ENCODE data around the gene KRT15.

KRT15 gene

GRCh38 chr17:41537990-41538389 is 19.3 kb upstream of the KRT15 start:
- no peak for TF ChIP-seq ZNF274 (IDR thresholded peaks at IDR 0.05; ENCODE audit: low read depth, low read length)
- H3K4me3 ChIP-seq (ENCODE audit: low read length): no peak overlapping the region

DNA sequence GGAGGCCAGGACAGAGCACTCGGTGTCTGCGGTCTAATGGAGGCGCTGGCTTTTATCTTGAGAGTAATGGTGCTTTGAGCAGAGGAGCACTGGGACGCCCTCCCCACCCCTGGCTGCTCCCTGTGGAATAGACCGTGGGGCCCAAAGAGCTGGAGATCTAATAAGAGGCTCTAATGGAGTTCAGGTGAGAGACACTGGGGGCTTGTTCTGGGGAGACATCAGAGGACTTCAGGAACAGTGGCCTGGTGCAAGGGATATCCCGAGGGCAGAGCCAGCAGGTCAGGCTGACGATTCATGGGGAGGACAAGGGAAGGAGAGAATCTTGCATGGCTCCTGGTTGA is 18.9 kb upstream of the KRT15 start:
- no peak overlapping the region for H3K4me3 ChIP-seq (ENCODE audit: low read length)

GRCh38 chr17:41536741-41537613 is 18.3 kb upstream of the KRT15 start:
- no peak overlapping the region for H3K4me3 ChIP-seq (ENCODE audit: low read length)

More for the DNA sequence above, 18.9 kb upstream of the KRT15 start:
- TF ChIP-seq ZNF274 (IDR thresholded peaks at IDR 0.05; ENCODE audit: low read depth, low read length): no peak

DNA sequence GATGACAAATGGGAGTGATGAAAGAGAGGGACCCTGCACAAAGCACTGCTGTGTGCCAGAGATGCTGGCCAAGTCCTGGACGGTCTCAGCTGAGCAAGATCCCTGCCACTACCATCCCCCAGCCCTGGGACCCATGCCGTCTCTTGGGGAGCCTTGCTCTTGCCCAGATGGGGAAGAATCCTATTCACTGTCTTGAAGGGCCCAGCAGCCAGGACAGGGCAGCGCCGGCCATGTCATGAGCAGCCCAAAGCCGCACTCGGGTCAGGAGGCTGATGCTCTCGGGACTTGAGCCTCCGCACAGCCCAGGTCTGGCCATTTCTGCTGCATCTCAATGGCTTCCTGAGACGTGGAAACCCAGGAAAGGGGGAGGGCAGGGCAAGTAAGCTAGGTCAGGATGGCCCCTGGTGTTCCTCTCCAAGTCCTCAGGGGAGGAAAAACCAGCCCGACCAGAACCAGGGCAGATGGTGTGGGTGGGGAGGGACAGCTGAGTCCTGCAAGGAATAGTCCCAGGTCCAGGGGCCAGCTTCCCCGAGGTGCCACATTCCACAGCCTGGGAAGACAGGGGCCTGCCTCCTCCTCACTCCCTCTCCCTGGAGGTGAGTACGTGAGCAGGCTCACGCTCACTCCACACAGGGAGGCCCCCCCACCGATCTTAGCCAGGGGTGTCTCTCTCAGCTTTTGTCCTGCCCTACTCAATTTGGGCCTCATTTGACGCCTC is 17.2 kb upstream of the KRT15 start:
- H3K4me3 ChIP-seq (ENCODE audit: low read length): no peak overlapping the region
- no peak for TF ChIP-seq ZNF274 (IDR thresholded peaks at IDR 0.05; ENCODE audit: low read depth, low read length)

More at GRCh38 chr17:41536741-41537613, 18.3 kb upstream of the KRT15 start:
- TF ChIP-seq ZNF274 (IDR thresholded peaks at IDR 0.05; ENCODE audit: low read depth, low read length): no peak

GRCh38 chr17:41534899-41535546 is 16.3 kb upstream of the KRT15 start:
- no peak for TF ChIP-seq ZNF274 (IDR thresholded peaks at IDR 0.05; ENCODE audit: low read depth, low read length)
- H3K4me3 ChIP-seq (ENCODE audit: low read length): no peak overlapping the region

DNA sequence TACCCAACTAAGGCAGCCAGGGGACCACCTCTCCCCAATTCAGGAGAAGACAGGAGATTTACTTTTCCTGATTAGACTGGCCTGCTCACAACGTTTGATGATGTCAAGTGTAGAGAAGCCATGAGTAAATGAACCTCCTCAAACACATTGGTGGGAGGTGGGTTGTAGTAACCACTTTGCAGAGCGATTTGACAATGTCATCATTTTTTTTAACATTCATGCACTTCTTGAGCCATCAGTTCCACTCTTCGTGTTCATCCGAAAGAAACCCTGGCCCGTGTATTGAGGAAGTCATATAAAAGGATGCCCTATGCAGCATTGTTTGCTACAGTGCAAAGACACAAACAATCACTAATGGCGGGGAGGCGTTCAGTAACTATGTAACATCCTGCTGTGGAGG is 14.9 kb upstream of the KRT15 start:
- no peak overlapping the region for H3K4me3 ChIP-seq (ENCODE audit: low read length)
- no peak for TF ChIP-seq ZNF274 (IDR thresholded peaks at IDR 0.05; ENCODE audit: low read depth, low read length)

GRCh38 chr17:41532947-41533570 is 14.4 kb upstream of the KRT15 start:
- no peak overlapping the region for H3K4me3 ChIP-seq (ENCODE audit: low read length)
- no peak for TF ChIP-seq ZNF274 (IDR thresholded peaks at IDR 0.05; ENCODE audit: low read depth, low read length)

- TF ChIP-seq ZNF274 (IDR thresholded peaks at IDR 0.05; ENCODE audit: low read depth, low read length): no peak
- no peak overlapping the region for H3K4me3 ChIP-seq (ENCODE audit: low read length)
Measured at GRCh38 chr17:41531993-41532392, 13.3 kb upstream of the KRT15 start.

DNA sequence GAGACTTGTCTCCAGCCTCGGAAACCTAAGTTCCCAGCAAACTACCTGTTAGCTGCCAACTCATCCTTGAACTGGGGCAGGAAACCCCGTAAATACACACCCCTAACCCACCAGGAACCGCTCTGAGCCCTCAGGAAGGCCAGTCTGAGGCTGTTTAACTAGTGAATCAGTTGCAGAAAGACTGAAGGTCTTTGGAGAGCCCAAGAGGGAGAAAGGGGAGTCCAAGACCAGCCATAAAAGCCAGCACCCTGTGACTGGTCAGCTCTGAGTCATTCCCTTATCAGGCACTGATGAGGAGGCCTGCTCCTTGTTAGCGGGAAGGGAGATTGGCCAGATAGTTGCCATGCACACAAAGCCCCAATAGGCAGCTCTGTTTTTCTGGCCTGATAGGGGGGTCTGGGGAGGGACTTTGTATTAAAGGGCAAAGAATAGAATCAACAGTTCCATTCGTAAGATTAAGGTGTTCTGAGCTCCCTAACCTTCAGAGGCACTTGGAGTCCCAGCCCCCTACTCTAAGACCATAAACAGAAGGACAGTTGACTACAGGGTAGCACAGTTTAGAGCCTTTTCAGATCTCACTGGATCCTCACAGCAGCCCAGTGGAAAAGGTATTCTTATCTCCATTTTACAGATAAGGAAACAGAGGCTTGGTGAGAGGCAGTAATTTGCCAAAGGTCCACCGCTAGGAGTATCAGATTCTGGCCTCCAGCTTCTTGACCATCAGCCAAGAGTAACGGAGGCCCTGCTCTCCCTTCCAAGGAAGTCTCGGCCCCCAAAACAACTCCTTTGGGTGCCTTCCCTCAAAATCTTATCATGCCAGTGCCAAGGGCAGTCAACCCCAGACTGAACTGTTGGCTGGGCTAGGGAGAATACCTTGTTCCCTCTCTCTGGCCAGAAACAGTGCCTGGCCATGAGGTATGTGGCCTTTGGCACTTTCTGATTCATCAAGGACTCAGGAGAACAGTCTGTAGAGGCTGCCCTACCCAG is 11.7 kb upstream of the KRT15 start:
- H3K4me3 ChIP-seq (ENCODE audit: low read length): no peak overlapping the region

DNA sequence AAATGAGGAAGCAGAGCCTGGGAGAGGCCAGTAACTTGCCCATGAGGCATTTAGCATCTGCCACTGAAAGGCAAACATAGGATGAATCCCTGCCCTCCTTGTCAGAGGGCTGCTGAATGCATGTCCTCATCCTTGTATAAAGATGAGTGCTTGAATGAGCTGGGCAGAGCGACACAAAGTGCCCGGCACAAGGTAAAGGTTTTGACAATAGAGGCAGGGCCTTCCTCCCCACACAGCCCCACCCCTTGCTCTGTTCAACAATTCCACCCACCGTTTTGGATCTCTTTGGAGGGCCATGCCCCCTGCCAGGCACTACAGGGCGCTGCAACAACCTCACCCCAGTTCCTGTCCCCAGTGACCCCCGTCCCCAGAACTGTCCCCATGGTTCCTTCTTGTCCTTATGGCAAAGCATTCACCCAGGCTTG is 10.8 kb upstream of the KRT15 start:
- H3K4me3 ChIP-seq (ENCODE audit: low read length): no peak overlapping the region
- TF ChIP-seq ZNF274 (IDR thresholded peaks at IDR 0.05; ENCODE audit: low read depth, low read length): no peak

More for the DNA sequence above, 11.7 kb upstream of the KRT15 start:
- TF ChIP-seq ZNF274 (IDR thresholded peaks at IDR 0.05; ENCODE audit: low read depth, low read length): no peak

DNA sequence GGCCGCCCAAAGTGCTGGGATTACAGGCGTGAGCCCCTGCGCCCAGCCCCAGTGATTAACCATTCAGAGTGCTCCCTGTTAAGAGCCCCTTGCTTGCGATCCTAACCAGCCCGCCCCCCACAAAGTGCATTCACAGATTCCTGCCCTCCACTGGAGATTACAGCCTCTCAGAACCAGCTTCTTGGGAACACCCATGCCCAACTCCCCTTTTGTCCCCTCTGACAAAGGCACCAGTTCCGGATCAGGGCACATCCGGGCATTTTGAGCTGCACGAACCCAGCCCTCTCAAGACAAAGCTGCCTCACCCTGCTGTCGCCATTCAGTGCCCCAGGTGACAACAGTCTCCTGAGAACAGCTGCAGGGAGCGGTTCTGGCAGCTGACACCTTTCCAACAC is 10.3 kb upstream of the KRT15 start:
- H3K4me3 ChIP-seq (ENCODE audit: low read length): no peak overlapping the region
- no peak for TF ChIP-seq ZNF274 (IDR thresholded peaks at IDR 0.05; ENCODE audit: low read depth, low read length)

DNA sequence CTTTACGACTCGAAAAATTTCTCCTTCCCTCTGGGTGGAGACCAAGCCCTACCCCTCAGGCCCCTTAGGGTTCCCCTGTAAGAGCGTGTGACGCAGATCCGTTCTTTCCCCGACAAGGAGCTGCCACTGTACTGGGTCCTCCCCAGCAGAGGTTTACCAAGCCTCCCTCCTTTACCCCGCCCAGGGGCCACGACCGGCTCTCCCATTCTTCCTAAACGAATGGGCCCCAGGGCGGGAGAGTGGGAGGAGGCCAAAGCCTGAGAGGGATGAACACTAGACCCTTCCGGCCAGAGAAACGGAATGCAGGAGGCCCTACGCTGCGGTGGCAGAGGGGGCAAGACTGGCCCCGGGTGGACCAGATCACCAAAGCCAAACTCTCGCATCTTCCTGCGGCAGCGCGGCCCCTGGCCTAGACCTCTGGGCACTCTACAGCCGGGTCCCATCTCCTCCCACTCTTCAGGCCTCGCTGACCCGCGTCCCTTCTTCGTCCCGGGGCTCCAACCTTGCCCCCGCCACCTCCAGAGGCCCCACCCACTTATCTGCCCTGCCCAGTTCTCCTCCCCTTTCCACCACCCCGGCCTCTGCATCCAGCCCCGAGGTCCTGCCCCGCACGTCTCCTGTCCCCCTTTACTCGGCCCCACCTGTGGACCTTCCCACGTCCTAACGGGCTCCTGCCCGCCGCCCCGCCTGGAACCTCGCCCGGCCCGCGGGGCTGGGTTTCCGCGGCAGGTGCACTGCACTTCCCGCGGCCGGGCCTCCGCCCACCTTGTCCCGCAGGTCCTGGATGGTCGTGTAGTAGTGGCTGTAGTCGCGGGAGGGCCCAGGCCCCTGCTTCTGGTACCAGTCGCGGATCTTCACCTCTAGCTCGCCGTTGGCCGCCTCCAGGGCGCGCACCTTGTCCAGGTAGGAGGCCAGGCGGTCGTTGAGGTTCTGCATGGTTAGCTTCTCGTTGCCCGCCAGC is 8.7 kb upstream of the KRT15 start:
- no peak overlapping the region for H3K4me3 ChIP-seq (ENCODE audit: low read length)
- TF ChIP-seq ZNF274 (IDR thresholded peaks at IDR 0.05; ENCODE audit: low read depth, low read length): no peak
